ENCODE results near the gene PITX1. TPM values are rescaled to one million over a fixed set of nuclear protein-coding genes. Genes with fewer than 3 reads are reported as not detected.
A peak's percentile ranks its signal among the peaks of the same experiment; 100 is the strongest.

Gene PITX1
- total RNA-seq, 1 donor from 2014 or later, result 89.6 TPM

DNA sequence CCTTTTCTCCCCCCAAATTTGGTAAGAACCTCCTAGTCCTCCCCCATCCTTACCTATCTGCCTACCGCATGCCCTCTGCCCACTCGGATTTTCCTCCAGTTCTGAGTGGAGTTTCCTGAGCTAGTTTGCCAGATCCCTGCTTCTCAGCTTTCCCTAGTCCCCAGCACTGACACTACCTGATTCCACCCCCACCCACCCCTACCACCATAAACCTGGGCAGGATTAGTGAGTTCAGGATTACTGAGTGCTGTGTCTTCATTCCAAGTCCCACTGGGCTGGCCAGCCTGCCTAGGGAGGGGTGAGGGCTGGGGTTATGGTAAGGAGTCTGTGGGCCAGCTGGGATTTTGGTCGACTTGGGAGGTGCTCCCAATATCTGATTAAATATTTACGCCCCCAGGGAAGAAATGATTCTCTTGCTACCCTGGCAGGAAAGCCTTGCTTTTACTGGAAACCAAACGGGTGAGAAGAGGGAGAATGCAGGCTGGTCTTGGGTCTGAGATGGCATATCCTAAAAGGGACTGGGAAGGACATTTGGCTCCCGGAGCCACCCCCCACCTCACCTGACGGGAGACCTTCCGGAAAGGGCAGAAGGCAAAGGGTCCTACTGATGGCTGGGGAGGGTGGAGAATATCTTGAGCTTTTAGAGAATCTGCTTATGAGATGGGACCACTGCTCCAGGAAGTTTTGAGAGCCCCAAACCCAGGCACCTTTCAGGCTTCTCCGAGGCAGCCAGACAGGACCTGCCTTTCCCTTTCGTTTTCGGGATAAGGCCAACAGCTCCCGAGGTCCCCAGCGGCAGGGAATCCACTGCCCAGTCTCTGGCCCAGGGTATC lies 3.7 kb downstream of the PITX1 start:
- TF ChIP-seq, protein P1, sequence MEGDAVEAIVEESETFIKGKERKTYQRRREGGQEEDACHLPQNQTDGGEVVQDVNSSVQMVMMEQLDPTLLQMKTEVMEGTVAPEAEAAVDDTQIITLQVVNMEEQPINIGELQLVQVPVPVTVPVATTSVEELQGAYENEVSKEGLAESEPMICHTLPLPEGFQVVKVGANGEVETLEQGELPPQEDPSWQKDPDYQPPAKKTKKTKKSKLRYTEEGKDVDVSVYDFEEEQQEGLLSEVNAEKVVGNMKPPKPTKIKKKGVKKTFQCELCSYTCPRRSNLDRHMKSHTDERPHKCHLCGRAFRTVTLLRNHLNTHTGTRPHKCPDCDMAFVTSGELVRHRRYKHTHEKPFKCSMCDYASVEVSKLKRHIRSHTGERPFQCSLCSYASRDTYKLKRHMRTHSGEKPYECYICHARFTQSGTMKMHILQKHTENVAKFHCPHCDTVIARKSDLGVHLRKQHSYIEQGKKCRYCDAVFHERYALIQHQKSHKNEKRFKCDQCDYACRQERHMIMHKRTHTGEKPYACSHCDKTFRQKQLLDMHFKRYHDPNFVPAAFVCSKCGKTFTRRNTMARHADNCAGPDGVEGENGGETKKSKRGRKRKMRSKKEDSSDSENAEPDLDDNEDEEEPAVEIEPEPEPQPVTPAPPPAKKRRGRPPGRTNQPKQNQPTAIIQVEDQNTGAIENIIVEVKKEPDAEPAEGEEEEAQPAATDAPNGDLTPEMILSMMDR (IDR thresholded peaks at IDR 0.05; ENCODE audit: unreplicated experiment), result no peak

DNA sequence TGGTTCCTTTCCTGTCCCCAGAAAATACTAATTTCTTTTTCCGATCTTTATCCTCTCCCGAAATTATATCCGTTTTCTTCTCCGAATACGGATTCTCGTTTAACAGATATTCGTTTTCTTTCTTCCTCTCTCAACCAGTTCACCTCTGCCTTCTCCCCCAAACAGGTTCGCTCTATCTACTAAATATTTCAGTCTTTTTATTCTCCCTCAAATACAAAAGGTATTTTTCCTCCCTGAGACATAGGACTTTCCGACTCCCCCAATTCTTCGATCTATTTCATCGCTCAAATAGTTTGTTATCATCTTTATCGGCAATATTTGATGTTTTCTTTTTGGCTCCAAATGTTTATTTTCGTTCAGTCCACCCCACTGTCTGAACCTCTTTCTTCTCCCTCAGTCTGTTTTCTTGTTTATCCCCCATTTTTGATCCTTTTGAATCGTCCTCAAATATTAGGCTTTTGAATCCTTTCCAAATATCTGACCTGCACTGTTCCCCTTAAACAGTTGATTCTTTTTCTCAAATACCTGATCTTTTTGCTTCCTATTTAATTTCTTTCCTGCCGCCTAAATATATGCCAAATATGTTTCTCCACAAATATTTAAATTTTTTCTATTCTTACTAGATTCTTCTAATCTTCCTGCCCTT lies 4.4 kb downstream of the PITX1 start:
- H3K36me3 Mint-ChIP-seq, result peaks cover 4% of the 10 kb centered on the region
- peak overlapping the region; percentile 85 for H3K4me3 Mint-ChIP-seq
- H3K4me1 Mint-ChIP-seq, result peaks cover 29% of the 10 kb centered on the region
- peaks cover 83% of the 10 kb centered on the region for H3K27me3 Mint-ChIP-seq (ENCODE audit: low read depth)
- no peak for DNase-seq (ENCODE audit: low spot score in 2 of 2, unreplicated experiment in 2 of 2)
- TF ChIP-seq, protein P1 (IDR thresholded peaks at IDR 0.05; ENCODE audit: unreplicated experiment), result no peak
- peak overlapping the region; percentile 94 for H3K27ac Mint-ChIP-seq
- no peaks in the 10 kb centered on the region for H3K9me3 Mint-ChIP-seq

More for the DNA sequence above, 3.7 kb downstream of the PITX1 start:
- Mint-ChIP-seq H3K27ac (peak overlapping the region; percentile 94), H3K4me3 (peak overlapping the region; percentile 85), H3K9me3 (no peaks in the 10 kb centered on the region), H3K27me3 (ENCODE audit: low read depth) (peaks cover 83% of the 10 kb centered on the region), H3K36me3 (peaks cover 4% of the 10 kb centered on the region), H3K4me1 (peaks cover 36% of the 10 kb centered on the region)
- DNase-seq (ENCODE audit: low spot score in 2 of 2, unreplicated experiment in 2 of 2), result no peak

DNA sequence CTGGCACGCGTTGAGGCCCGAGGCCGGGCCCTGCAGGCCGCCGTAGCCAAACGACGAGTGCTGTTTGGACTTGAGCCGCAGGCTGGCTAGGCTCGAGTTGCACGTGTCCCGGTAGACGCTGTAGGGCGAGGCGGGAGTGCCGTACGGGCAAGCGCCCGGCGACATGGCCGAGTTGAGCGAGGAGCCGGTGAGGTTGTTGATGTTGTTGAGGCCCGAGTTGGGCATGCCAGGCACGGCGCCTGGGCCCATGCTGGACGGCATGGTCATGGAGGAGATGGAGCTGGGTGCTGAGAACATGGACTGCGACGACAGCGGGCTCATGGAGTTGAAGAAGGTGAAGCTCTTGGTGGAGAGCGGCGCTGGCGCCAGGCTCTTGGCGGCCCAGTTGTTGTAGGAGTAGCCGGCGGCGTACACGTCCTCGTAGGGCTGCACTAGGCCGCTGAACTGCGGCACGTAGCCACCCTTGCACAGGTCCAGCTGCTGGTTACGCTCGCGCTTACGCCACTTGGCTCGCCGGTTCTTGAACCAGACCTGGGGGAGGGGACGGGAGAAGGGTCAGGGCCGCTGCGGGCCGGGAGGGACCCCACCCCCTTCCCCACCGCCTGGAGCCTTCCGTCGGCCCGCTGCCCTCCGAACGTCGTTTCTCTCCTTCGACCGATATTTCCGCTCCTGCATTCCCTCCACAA lies 5.1 kb downstream of the PITX1 start:
- TF ChIP-seq, protein P1 (IDR thresholded peaks at IDR 0.05; ENCODE audit: unreplicated experiment), result no peak
- peaks cover 4% of the 10 kb centered on the region for H3K36me3 Mint-ChIP-seq
- H3K27me3 Mint-ChIP-seq (ENCODE audit: low read depth), result peaks cover 84% of the 10 kb centered on the region
- no peaks in the 10 kb centered on the region for H3K9me3 Mint-ChIP-seq
- H3K27ac Mint-ChIP-seq, result peak overlapping the region; percentile 94
- DNase-seq (ENCODE audit: low spot score in 2 of 2, unreplicated experiment in 2 of 2), result peak in 1 of 2 experiments; percentile 51
- H3K4me3 Mint-ChIP-seq, result peak overlapping the region; percentile 85
- H3K4me1 Mint-ChIP-seq, result peaks cover 27% of the 10 kb centered on the region

DNA sequence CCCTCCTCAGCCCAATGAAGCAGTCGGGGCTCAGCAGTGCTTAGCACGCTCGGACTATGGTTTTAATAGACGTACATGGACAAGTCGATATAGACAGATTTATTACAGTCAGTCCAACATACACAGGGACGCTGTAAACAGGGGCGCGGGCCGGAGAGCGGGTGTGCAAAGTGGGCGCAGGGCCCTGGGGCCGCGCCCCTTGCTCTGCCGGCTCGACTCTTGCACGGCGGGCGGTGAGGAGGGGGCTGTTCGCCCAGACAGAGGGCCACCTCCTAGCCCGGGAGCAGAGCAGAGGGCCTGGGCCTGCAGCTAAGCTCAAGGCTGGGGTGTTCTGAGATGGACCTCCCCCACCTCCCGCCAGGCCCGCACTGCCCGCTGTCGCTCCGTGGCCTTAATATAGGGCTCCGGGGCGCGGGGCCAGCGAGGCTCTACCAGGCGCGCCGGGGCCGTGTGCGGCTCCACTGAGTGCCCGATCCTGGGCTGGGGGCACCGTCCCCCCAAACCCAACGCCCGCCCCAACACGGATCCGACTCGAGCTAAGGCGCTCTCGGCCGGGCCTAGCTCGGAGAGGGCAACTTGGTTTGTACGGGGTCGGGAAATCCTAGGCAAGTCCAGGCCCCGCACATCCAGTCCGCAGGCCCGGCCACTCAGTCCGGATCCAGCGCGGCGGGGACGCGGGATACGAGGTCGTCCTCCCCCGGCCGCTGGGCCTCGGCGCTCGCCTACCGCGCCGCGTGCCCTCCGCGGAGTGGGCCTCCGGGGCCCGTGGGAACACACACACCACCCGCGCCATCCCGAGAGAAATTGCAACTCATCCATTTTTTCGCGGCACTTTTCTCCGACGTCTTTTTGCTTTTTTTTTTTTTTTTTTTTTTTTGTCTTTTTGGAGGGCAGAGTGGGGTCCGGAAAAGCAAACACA lies 6.1 kb downstream of the PITX1 start:
- Mint-ChIP-seq H3K9me3 (no peaks in the 10 kb centered on the region), H3K36me3 (peaks cover 6% of the 10 kb centered on the region), H3K27ac (peak overlapping the region; percentile 88), H3K27me3 (ENCODE audit: low read depth) (peaks cover 85% of the 10 kb centered on the region), H3K4me3 (peak overlapping the region; percentile 57), H3K4me1 (peaks cover 24% of the 10 kb centered on the region)
- TF ChIP-seq, protein P1 (IDR thresholded peaks at IDR 0.05; ENCODE audit: unreplicated experiment), result no peak
- DNase-seq (ENCODE audit: low spot score in 2 of 2, unreplicated experiment in 2 of 2), result no peak

DNA sequence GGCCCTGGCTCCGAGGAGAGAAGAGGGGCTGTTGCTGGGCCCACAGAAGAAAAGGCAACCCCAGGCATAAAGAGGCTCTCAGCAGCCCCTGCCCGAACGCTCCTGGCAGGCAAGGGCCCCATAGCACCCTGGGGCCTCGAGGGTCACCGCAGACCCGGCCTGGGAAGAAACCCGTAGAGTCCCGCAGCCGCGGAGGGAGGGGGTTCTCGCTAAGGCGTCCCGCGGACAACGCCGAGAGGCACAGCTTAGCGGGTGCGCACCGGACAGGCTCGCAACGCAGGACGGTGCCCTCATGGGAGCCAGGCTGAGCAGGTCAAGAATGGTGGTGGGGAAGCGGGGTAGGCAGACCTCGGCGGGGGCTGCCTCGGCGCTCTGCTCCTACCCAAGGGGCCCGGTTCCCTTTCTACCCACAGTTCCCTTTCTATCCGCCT lies 6.7 kb downstream of the PITX1 start:
- DNase-seq (ENCODE audit: low spot score in 2 of 2, unreplicated experiment in 2 of 2), result no peak
- peaks cover 84% of the 10 kb centered on the region for H3K27me3 Mint-ChIP-seq (ENCODE audit: low read depth)
- TF ChIP-seq, protein P1 (IDR thresholded peaks at IDR 0.05; ENCODE audit: unreplicated experiment), result no peak
- peak overlapping the region; percentile 88 for H3K27ac Mint-ChIP-seq
- peaks cover 6% of the 10 kb centered on the region for H3K36me3 Mint-ChIP-seq
- peaks cover 22% of the 10 kb centered on the region for H3K4me1 Mint-ChIP-seq
- H3K9me3 Mint-ChIP-seq, result no peaks in the 10 kb centered on the region
- H3K4me3 Mint-ChIP-seq, result peak overlapping the region; percentile 57

Data from mesothelial cell of epicardium (in vitro differentiated cells).